ENCODE data around the gene ZNF383. TPM values are rescaled to one million over a fixed set of nuclear protein-coding genes. Genes with fewer than 3 reads are reported as not detected.

ZNF383 gene
- total and polyA plus RNA-seq, 4 donors: 1.1 to 3.2 (median 2.4) TPM

DNA sequence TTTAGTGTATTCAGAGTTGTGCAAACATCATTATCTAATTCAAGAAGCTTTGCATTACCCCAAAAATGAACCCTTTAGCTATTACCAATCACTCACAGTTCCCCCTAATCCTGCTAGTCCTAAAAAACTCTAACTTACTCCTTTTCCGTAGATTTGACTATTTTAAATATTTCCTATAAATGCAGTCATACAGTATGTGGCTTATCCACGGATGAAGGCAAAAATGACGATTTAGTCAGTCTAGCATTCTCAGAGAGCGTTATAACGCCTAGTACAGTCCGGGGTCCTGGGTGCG lies 587 bp upstream of the ZNF383 start:
- Histone ChIP-seq H3K4me3 (ENCODE audit: low read depth in 1 of 3, low read length in 3 of 3) (peak overlapping the region; percentile 76 to 80 (median 76)), H3K9me3 (ENCODE audit: control insufficient read depth in 4 of 4, low read length in 3 of 4) (peaks cover 0 to 8% (median 5%) of the 10 kb centered on the region in 4 donors), H3K4me1 (ENCODE audit: control insufficient read depth in 4 of 4, insufficient read depth in 4 of 4, low read length in 3 of 4) (peaks cover 0 to 13% (median 9%) of the 10 kb centered on the region in 4 donors), H3K9ac (ENCODE audit: low read depth in 1 of 2, low read length in 2 of 2) (peak overlapping the region in 1 of 2 donors; percentile 62), H3K36me3 (ENCODE audit: control insufficient read depth in 4 of 4, insufficient read depth in 3 of 4, low read depth in 1 of 4, low read length in 3 of 4) (peaks cover 2 to 15% (median 11%) of the 10 kb centered on the region in 4 donors), H3K27ac (ENCODE audit: low read depth in 1 of 2, low read length in 2 of 2) (peak overlapping the region; percentile 83 to 96), H3K27me3 (ENCODE audit: control insufficient read depth in 4 of 4, insufficient read depth in 4 of 4, low read length in 3 of 4) (no peaks in the 10 kb centered on the region)
- TF ChIP-seq HNF4G (IDR thresholded peaks at IDR 0.05) (no peak), SP1 (IDR thresholded peaks at IDR 0.05) (no peak), FOXA1 (IDR thresholded peaks at IDR 0.05) (no peak), TAF1 (conservative IDR thresholded peaks at IDR 0.05) (no peak), JUND (IDR thresholded peaks at IDR 0.05) (no peak), YY1 (IDR thresholded peaks at IDR 0.05) (no peak), GABPA (IDR thresholded peaks at IDR 0.05 in 1 of 2, conservative IDR thresholded peaks at IDR 0.05 in 1 of 2) (no peak), RXRA (IDR thresholded peaks at IDR 0.05) (no peak), FOXA2 (IDR thresholded peaks at IDR 0.05) (no peak), NR2F2 (IDR thresholded peaks at IDR 0.05) (no peak), HNF4A (conservative IDR thresholded peaks at IDR 0.05) (no peak), EGR1 (IDR thresholded peaks at IDR 0.05; ENCODE audit: low read depth in 2 of 2) (no peak)
- TF ChIP-seq, protein P1, sequence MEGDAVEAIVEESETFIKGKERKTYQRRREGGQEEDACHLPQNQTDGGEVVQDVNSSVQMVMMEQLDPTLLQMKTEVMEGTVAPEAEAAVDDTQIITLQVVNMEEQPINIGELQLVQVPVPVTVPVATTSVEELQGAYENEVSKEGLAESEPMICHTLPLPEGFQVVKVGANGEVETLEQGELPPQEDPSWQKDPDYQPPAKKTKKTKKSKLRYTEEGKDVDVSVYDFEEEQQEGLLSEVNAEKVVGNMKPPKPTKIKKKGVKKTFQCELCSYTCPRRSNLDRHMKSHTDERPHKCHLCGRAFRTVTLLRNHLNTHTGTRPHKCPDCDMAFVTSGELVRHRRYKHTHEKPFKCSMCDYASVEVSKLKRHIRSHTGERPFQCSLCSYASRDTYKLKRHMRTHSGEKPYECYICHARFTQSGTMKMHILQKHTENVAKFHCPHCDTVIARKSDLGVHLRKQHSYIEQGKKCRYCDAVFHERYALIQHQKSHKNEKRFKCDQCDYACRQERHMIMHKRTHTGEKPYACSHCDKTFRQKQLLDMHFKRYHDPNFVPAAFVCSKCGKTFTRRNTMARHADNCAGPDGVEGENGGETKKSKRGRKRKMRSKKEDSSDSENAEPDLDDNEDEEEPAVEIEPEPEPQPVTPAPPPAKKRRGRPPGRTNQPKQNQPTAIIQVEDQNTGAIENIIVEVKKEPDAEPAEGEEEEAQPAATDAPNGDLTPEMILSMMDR (IDR thresholded peaks at IDR 0.05; ENCODE audit: low read depth, low read length, missing input control): no peak
- TF ChIP-seq, protein P2, sequence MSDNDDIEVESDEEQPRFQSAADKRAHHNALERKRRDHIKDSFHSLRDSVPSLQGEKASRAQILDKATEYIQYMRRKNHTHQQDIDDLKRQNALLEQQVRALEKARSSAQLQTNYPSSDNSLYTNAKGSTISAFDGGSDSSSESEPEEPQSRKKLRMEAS (IDR thresholded peaks at IDR 0.05): no peak
- TF ChIP-seq, protein P3, sequence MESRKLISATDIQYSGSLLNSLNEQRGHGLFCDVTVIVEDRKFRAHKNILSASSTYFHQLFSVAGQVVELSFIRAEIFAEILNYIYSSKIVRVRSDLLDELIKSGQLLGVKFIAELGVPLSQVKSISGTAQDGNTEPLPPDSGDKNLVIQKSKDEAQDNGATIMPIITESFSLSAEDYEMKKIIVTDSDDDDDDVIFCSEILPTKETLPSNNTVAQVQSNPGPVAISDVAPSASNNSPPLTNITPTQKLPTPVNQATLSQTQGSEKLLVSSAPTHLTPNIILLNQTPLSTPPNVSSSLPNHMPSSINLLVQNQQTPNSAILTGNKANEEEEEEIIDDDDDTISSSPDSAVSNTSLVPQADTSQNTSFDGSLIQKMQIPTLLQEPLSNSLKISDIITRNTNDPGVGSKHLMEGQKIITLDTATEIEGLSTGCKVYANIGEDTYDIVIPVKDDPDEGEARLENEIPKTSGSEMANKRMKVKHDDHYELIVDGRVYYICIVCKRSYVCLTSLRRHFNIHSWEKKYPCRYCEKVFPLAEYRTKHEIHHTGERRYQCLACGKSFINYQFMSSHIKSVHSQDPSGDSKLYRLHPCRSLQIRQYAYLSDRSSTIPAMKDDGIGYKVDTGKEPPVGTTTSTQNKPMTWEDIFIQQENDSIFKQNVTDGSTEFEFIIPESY (IDR thresholded peaks at IDR 0.05): no peak
- TF ChIP-seq, protein P4, sequence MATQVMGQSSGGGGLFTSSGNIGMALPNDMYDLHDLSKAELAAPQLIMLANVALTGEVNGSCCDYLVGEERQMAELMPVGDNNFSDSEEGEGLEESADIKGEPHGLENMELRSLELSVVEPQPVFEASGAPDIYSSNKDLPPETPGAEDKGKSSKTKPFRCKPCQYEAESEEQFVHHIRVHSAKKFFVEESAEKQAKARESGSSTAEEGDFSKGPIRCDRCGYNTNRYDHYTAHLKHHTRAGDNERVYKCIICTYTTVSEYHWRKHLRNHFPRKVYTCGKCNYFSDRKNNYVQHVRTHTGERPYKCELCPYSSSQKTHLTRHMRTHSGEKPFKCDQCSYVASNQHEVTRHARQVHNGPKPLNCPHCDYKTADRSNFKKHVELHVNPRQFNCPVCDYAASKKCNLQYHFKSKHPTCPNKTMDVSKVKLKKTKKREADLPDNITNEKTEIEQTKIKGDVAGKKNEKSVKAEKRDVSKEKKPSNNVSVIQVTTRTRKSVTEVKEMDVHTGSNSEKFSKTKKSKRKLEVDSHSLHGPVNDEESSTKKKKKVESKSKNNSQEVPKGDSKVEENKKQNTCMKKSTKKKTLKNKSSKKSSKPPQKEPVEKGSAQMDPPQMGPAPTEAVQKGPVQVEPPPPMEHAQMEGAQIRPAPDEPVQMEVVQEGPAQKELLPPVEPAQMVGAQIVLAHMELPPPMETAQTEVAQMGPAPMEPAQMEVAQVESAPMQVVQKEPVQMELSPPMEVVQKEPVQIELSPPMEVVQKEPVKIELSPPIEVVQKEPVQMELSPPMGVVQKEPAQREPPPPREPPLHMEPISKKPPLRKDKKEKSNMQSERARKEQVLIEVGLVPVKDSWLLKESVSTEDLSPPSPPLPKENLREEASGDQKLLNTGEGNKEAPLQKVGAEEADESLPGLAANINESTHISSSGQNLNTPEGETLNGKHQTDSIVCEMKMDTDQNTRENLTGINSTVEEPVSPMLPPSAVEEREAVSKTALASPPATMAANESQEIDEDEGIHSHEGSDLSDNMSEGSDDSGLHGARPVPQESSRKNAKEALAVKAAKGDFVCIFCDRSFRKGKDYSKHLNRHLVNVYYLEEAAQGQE (IDR thresholded peaks at IDR 0.05): no peak
- no peak for DNase-seq (ENCODE audit: low spot score)
- under 1% methylated on average over 7 of the region's 7 CpGs for WGBS

DNA sequence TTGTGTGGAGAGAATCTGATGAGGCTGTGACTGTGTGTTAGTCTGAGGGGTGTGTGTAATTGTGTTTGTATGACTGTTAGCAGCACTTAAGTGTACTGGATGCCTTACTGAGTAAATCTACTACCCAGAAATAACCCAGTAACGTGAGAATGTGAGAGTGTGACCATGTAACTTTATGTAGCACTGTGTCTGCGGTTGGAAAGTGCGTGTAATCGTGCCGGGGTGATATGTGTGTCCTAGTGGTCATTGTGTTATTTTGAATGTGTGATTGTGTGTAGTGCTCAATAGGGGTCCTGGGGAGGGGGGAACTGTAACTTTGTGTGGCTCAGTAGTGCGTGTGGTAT lies 550 bp downstream of the ZNF383 start:
- Histone ChIP-seq H3K27me3 (ENCODE audit: control insufficient read depth in 4 of 4, insufficient read depth in 4 of 4, low read length in 3 of 4) (no peaks in the 10 kb centered on the region), H3K36me3 (ENCODE audit: control insufficient read depth in 4 of 4, insufficient read depth in 3 of 4, low read depth in 1 of 4, low read length in 3 of 4) (peaks cover 3 to 22% (median 14%) of the 10 kb centered on the region in 4 donors), H3K9ac (ENCODE audit: low read depth in 1 of 2, low read length in 2 of 2) (peak overlapping the region; percentile 66 to 80), H3K4me3 (ENCODE audit: low read depth in 1 of 3, low read length in 3 of 3) (peak overlapping the region; percentile 76 to 80 (median 76)), H3K27ac (ENCODE audit: low read depth in 1 of 2, low read length in 2 of 2) (peak overlapping the region; percentile 83 to 96), H3K4me1 (ENCODE audit: control insufficient read depth in 4 of 4, insufficient read depth in 4 of 4, low read length in 3 of 4) (peaks cover 0 to 13% (median 9%) of the 10 kb centered on the region in 4 donors), H3K9me3 (ENCODE audit: control insufficient read depth in 4 of 4, low read length in 3 of 4) (peaks cover 0 to 12% (median 7%) of the 10 kb centered on the region in 4 donors)
- TF ChIP-seq, protein P5, sequence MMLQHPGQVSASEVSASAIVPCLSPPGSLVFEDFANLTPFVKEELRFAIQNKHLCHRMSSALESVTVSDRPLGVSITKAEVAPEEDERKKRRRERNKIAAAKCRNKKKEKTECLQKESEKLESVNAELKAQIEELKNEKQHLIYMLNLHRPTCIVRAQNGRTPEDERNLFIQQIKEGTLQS (IDR thresholded peaks at IDR 0.05): no peak
- TF ChIP-seq, protein P1 (IDR thresholded peaks at IDR 0.05; ENCODE audit: low read depth, low read length, missing input control): no peak
- 32% methylated on average over 6 of the region's 6 CpGs for WGBS
- DNase-seq (ENCODE audit: low spot score): no peak
